Left colon (tissue), 2 donors: ENCODE results near the gene PER2. TPM values are rescaled to one million over a fixed set of nuclear protein-coding genes. Genes with fewer than 3 reads are reported as not detected.
"Not testable (repeated sequence)": the region's sequence is repeated elsewhere in the genome, so short reads cannot be mapped to it uniquely, and the experiment has no call there.

Experiments
- ATAC-seq: fragments of 200-7000 bp; cut with Tn5 transposase; one replicate; pipeline ENCODE4 v1.9.1; 2020; ENCODE audit warnings: mild to moderate bottlenecking, moderate library complexity
- DNase-seq, 2 donors: peaks; one replicate each; pipeline ENCODE4 v3.0.0-alpha.2; 2020
- intact Hi-C, 2 donors: fragments of 100-400 bp; cut with DNase I in 1 of 2; cut with micrococcal nuclease in 1 of 2; formaldehyde crosslinking; loops; one replicate each; pipeline versions ENCODE4 v1.11.2 to v1.14.0; 2022; cut with DNase I, micrococcal nuclease
- total RNA-seq, 2 donors: library from RNA; stranded (reverse); fragmentation: NEBNext Ultra II Directional; extraction: Animal tissue kit (Norgen Biotek cat#: 25700); gene quantifications; one replicate each; pipeline ENCODE4 v1.2.1, GENCODE V29; 2021
- donor health status: DM: no; HTN: no; CAD: no.
- donor health status: DM: yes; HTN: yes; CAD: no.

PER2 gene
- total RNA-seq, 2 donors from 2014 or later: 16.9 to 35.4 TPM

DNA sequence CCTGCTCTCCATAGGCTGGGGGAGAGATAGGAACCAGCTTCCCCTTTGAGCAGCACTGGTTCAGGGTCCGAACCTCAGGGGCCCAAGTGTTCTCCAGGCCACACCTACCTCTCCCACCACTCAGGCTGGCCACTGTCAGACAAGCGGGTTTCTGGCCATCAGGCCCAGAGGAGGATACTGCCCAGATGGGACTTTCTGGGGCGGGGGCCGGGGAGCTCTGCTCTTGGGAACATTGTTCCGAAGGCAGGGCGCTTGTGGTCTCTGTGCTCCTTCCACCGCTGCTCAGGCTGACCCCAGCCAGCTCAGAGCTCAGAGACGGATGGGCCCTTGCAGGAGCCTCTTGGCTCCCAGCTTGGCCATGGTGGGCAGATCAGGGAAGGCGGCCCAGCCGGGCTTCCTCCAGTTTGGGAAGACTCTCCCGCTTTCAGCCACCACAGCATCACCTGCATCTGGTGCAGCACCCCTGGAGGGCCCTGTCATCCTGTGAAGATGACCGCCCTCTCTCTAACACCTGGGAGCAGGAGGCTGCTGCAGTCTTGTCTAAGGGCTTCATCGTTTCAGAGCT lies 26.7 kb upstream of the PER2 start:
- ATAC-seq (no peak), DNase-seq (no peak)
- intact Hi-C loops: no loop called here

DNA sequence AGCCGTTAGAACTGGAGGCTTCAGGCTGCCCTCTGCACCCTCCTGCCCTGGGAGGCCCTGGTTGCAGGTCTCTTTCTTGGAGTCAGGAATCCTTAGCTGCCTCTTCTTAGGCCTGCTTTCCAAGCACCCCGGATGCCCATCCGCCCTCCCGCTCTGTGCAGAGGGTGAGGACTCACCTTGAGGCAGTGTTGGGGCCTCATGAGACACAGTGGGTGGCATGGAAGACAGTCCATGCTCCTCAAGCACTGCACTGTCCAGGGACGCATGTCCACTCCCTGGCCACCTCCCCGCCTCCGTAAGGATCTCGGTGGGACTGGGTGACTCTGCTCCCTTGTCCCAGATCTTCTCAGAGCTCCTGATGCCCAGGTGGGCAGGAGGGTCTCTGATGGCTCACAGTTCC lies 26.2 kb upstream of the PER2 start:
- intact Hi-C loops: no loop called here
- DNase-seq (no peak), ATAC-seq (no peak)

DNA sequence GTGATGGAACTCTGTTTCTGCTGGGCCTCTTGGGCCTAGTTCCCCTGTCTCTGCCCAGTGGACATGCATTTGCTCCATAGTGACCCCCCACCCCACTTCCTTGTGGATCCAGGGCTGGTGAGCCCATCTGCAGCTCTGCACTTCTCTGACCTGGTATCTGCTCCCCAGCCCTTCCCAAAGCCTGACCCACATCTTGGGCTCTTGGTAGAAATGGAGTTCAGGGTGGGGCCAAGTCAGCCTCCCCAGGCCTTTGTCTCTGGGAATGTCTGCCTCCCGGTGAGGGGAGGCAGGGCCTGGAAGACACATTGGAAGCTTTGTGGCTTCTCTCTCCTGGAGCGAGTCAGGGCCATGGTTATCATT lies 25.6 kb upstream of the PER2 start:
- ATAC-seq (no peak), DNase-seq (no peak)
- intact Hi-C loops: no loop called here

DNA sequence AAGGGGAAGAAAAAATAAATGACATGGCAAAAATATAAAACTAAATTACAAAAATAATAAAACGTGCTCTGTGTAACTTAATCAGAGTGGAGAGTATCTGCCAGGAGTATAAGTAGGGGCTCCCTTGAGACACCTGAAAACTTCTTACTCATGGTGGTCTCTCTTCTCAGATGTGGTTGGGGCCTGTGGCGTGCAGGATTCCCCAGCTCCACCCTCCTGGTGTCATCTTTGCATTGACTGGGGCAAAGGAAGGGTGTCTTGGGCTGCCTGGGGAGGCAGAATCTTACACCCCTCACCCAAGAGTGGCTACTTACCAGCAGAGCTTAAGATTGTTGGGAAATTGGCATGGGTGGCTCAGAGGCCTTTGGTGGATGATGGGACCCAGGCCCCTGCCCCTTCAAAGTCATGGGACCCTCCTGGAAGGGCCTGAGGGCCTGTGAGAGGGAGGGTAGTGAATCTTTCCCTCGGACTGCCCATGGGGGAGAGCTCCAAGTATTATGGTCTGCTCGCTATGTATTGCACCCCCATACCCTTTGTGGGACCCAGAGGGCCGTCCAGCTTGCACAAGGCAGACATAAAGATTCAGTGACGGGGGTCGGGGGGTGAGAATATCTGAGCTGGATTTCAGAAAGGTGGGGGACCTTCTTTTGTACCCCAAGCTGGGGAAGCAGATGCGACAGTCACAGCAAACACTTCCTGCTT lies 25.0 kb upstream of the PER2 start:
- DNase-seq: no peak
- ATAC-seq: no peak
- intact Hi-C loops: no loop called here

DNA sequence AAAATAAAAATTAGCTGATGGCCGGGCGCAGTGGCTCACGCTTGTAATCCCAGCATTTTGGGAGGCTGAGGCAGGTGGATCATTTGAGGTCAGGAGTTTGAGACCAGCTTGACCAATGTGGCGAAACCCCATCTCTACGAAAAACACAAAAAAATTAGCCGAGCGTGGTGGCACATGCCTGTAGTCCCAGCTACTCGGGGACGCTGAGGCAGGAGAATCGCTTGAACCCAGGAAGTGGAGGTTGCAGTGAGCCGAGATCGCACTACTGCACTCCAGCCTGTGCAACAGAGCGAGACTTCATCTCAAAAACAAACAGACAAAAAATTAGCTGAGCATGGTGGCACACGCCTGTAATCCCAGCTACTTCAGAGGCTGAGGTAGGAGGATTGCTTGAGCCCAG lies 22.3 kb upstream of the PER2 start:
- DNase-seq, intact Hi-C loops, ATAC-seq: not testable (repeated sequence)

DNA sequence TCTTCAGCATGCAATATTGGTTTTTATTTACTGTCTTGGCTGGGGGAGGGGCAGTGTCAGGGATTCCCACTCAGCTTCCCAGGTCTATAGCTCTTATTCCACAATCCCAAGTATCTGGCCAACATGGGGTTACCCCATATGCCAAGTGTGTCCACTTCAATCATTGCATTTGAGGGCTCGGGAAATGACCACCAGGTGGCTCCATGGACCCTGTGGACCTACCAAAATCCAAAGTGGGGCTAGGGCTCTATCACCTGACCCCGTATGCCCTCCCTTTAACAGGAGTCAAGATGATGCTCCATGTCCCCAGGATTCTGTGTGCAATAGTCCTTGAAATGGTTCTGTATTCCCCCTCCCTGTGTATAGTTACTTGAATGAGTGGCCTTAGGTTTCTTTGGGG lies 19.8 kb upstream of the PER2 start:
- intact Hi-C loops: no loop called here
- peak in 1 of 2 donors; percentile 20 for DNase-seq
- no peak for ATAC-seq

DNA sequence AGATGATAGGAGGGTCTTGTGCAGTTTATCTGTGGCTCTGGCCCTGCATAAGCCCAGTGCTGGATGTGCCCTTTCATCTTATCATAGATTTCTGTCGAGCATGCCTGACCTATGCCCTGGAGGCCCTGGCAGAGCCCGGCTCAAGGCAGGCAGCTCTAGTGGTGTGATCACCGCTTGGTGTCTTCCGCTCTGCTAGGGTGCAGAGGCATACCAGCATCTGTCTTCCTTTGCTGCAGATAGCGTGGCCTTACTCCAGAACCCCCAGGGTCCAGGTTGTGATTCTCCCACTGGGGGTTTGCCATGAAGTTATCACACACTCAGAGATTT lies 18.2 kb upstream of the PER2 start:
- ATAC-seq (peak; percentile 53), DNase-seq (peak in 1 of 2 donors; percentile 33)
- intact Hi-C loops: no loop called here

DNA sequence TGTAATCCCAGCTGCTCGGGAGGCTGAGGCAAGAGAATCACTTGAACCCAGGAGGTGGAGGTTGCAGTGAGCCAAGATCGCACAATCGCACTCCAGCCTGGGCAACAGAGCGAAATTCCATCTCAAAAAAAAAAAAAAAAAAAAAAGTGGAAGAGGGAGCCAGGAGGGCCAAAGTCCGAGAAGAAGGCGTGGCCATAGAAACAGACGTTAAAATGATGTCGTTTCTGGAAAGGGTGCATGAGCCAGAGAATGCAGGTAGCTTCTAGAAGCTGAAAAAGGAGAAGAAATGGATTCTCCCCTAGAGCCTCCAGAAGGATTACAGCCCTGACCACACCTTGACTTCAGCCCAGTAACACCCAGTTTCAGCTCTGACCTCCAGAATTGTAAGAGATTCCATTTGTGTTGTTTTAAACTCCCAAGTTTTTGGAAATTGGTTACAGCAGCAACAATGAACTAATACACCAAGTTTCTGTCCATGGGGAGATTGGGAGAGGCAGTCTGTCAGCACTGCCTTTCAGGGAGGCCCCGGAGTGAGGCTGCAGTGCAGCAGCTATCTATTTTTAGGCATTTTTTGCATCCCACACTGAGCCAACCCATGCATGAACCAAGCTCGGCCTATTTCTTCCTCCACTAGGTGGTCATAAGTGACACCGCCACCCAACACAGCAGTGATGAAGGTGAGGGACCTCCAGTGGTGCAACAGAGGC lies 17.7 kb upstream of the PER2 start:
- DNase-seq: peak; percentile 52 to 57
- intact Hi-C loops: no loop called here
- ATAC-seq: peak; percentile 67

DNA sequence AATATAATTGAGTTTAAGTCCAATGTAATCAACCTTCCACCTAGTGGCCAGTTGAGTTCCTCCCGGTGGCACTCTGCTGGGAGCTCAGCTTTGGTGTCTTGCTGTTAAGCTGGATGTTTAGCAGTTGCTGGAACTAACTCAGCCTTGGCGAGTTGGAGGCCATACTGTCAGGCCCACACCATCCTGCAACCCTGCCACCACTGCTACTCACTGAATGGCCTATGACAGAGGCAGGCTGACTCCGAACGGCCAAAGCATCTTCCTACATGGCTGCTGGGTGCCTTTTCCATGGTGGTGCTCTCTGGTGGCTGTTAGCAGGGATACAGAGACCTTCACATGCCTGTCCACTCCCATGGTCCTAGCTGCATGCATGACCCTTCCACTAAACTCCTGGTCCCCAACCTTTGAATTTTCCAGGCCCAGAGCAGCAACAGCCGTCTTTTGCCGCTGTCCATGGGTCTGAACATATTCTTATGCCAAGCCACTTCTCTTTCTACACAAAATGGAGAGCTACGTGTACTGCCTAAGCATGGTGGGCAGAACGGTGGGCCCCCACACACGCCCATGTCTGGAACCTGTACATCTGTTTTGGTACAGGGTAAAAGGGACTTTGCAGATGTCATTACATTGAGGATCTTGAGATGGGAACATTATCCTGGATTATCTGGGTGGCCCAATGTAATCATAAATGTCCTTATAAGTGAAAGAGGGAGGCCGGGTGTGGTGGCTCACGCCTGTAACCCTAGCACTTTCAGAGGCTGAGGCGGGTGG lies 16.9 kb upstream of the PER2 start:
- DNase-seq (no peak), ATAC-seq (peak; percentile 57)
- intact Hi-C loops: no loop called here

DNA sequence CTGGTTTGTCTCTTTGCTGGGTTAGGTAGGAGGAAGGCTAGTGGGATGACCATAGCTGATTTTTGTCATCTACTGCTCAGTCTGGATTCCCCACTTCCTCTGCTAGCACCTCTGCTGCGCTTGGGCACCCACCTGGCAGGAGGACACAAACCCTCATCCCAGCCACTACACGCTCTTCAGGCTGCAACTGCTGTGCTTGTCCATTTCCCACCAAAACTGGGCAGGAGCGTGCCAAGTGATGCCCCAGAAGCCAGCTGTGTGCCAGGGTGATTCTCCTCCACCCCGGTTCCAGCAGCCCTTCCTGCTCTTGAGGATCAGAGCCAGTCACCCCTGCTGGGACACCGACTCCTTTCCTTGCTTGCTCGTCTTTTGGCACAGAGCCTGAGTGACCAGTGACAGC lies 15.7 kb upstream of the PER2 start:
- ATAC-seq (no peak), DNase-seq (no peak)
- intact Hi-C loops: no loop called here

DNA sequence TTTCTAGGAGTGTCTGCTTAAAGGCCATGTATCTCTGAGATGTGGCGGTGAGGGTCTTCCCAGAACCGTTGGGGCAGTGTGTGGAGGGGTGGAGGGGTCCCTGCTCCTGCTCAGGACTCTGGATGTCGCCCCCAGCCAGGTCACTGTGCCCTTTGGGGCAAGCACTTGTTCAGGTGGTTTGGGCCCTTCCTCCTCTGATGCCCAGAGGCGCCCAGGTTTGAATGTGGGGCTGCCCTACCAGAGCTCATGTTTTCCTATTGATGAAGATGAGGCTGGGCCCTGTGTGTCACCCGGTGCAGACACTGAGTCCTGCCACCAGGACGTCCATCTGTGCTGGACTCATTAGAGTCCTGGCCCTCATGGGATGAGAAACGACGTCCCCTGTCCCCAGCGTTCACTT lies 14.3 kb upstream of the PER2 start:
- intact Hi-C loops: no loop called here
- peak in 1 of 2 donors; percentile 22 for DNase-seq
- ATAC-seq: no peak

DNA sequence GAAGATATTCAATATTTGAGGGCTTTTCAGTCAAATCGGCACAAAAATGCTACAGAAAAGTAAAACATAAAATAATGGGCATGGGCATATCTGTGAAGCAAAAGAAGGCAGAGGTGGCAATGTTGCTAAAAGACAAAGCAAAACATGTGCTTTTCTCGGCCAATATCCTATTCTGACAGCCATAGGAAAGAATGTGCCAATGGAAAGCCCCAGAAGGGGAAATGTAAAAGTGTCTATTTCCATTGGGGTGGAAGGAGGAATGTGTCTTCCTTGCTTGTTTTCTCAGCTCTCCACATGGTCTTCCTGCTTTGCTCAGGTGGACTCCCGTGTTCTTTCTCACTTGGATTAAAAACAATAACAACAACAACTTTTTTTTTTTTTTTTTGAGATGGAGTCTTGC lies 13.7 kb upstream of the PER2 start:
- intact Hi-C loops: no loop called here
- ATAC-seq: no peak
- DNase-seq: no peak

DNA sequence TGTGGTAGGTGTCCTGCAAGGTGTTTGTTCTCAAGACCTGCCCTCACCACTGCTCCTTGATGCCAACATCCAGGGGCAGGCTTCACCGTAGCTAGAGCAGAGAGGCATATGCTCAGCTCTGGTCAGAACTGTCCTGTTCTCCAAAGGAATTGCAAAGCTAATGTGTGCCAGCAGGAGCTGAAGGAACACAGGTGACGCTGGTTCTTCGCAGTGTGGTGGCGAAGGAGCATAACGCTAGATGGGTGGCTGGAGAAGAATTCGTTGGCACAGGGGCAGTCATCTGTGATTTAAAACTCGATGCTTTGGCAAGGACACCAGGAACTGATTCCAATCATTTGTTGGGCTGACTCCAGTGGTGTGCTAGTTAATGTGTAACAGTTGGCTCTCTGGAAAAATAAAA lies 11.4 kb upstream of the PER2 start:
- peak; percentile 40 to 53 for DNase-seq
- ATAC-seq: peak; percentile 89
- intact Hi-C loops: no loop called here

DNA sequence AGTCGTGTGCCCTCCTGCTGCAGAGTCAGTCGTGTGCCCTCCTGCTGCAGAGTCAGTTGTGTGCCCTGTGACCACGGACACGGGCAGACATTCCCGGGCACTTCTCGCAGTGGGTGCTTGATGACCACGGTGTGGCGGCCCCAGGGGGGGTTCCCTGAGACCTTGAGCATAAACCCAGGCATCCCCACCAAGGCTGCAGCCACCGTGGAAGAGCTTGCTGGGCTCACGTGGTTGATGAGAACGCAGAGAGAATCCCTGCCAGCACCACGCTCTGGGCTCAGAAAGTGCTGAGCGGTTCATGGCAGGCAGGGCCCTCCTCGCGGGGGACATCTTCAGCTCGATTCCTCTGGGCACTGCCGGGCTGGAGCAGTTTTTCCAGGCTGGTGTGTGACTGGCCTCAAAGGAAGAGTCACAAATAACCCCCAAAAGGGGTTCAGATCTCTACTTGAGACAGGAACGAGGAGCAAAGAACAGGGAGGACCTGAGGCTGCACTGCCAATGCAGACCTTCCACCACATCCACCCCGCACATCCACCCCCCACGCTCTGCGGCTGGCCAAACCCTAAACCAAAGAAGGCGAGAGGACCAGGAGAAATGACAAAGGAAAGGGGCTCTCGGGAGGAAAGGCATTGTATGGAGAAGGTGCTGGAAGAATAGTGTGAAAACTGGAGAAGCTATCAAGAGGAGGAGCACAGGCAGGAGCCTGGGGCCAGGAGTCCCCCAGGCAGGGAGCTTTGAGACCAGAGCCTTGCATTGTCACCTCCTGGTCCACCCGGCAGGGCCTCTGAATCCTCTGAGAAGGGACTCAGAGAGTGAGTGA lies 8.4 kb upstream of the PER2 start:
- intact Hi-C loops: no loop called here
- ATAC-seq (no peak), DNase-seq (peak in 1 of 2 donors; percentile 23)

DNA sequence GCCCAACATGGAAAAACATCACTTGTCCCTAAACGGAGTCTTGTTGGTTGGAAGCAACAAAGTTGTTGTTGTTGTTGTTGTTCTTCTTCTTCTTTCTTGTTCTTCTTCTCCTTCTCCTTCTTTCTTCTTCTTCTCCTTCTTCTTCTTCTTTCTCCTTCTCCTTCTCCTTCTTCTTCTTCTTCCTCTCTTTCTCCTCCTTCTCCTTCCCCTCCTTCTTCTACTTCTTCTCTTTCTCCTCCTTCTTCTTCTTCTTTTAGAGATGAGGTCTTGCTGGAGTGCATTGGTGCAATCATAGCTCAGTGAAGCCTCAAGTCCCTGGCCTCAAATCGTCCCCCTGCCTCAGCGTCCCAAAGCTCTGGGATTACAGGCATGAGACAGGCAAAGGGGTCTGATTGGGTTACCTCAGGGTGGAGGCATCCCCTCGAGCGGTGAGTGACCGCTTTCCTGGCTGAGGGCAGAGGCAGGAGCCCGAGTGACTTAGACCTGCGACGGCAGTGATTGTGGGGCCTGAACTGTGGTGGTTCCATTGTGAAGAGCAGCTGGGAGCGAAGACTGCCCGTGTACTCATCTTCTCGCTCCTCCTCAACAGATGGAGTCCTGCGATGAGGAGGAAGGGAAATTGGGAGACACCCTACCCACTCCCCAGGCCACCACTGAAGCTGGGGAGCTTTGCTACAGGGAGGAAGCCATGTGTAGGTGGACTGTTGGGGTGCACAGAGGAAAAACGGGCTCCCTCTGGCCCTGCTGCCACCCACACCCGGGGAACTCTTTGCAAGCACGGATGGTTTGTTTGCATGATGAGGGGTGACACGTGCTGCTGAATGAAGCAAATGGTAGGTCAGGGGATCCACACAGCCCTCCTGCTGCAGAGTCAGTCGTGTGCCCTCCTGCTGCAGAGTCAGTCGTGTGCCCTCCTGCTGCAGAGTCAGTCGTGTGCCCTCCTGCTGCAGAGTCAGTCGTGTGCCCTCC lies 7.0 kb upstream of the PER2 start:
- no peak for ATAC-seq
- intact Hi-C loops: no loop called here
- peak in 1 of 2 donors; percentile 22 for DNase-seq

DNA sequence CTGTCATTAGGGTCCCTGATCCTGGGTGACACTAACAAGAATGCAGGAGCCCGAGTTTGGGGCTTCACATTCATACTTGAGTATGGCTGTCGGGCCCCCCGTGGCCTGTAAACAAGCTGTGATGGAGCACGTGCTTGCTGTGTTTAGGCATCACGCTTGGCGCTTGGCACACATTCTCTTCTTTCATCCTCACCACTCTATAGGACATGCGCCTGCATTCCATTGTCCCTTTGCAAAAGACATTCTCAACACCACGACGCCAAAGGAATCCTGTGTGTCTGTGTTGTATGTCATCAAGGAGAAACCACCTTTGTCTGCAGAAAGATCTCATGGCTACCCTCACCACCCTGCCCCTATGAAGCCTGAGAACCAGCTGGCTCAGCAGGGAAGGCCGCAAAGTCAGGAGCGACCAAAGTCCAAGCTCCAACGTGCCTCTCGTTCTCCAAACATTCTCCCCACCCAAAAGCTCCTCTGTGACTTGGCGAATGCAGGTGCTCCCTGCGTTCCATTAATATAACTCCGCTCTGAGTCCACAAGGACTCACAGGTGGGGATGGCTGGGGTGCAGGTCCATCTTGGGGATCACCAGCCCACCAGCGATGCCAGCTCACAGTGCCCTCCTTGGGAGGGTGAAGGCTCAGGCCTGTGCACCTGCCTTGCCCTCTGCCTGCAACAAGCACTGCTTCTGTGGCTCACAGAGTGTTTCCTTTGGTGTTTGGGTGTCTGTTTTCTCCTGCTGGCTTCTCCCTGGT lies 6.2 kb upstream of the PER2 start:
- DNase-seq: peak; percentile 73 to 74
- peak; percentile 73 for ATAC-seq
- intact Hi-C loops: no loop called here

DNA sequence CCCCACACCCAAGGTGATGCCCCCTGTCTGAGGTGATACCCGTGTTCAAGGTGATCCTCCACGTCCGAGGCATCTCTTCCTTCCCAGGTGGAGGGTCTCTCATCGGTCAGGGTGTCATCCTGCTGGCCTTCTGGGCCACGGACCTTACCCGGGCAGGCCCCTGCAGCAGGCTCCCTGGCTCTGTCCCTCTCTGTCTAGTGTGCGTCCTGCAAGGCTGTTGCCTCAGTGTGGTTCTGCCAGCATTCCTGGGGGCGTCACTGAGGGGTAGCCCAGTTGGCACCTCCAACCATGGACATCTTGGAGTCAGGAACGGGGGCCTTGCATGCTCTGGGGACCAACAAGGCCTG lies 5.6 kb upstream of the PER2 start:
- ATAC-seq: no peak
- peak in 1 of 2 donors; percentile 25 for DNase-seq
- intact Hi-C loops: no loop called here
